OCI-LY3 (cell line): Measurements from ENCODE around the gene DPP6.

ENCODE experiments used
- CTCF ChIP-seq: fragments of 200-600, 300-600 bp; sonication (generic); IDR thresholded peaks from 2 replicates; pipeline ENCODE4 v1.5.1; 2014; ENCODE audit warnings: antibody characterized with exemption, low read length, low read depth
- EZH2phosphoT487 ChIP-seq: fragments of 200-600 bp; shearing (Covaris generic); IDR thresholded peaks from 2 replicates; pipeline ENCODE4 v1.6.1; 2018; ENCODE audit warnings: antibody characterized with exemption, mixed run types, low read depth

- TF ChIP-seq CTCF = no peak
- TF ChIP-seq EZH2phosphoT487 = no peak
Measured at GRCh38 chr7:154915600-154915999, 863.4 kb downstream of the DPP6 start.
